ENCODE data around the gene TUBG1.
A peak's percentile ranks its signal among the peaks of the same experiment; 100 is the strongest.
"Not testable (repeated sequence)": the region's sequence is repeated elsewhere in the genome, so short reads cannot be mapped to it uniquely, and the experiment has no call there.

TUBG1 gene

GRCh38 chr17:42639525-42640113 is 30.1 kb downstream of the TUBG1 start:
- no peaks in the 10 kb centered on the region for H3K4me1 Mint-ChIP-seq
- no peak overlapping the region for H3K4me3 Mint-ChIP-seq
- H3K27me3 Mint-ChIP-seq = peaks cover 23% of the 10 kb centered on the region
- no peak for DNase-seq
- no peaks in the 10 kb centered on the region for H3K9me3 Mint-ChIP-seq
- no peak for ATAC-seq
- no peak overlapping the region for H3K27ac Mint-ChIP-seq

GRCh38 chr17:42640121-42640520 is 30.6 kb downstream of the TUBG1 start:
- Mint-ChIP-seq H3K9me3 (no peaks in the 10 kb centered on the region), H3K27ac (no peak overlapping the region), H3K27me3 (peaks cover 23% of the 10 kb centered on the region), H3K4me1 (no peaks in the 10 kb centered on the region), H3K4me3 (no peak overlapping the region)
- DNase-seq (no peak), ATAC-seq (no peak)

GRCh38 chr17:42642336-42642735 is 32.9 kb downstream of the TUBG1 start:
- H3K9me3 Mint-ChIP-seq = no peaks in the 10 kb centered on the region
- no peak overlapping the region for H3K4me3 Mint-ChIP-seq
- peaks cover 23% of the 10 kb centered on the region for H3K27me3 Mint-ChIP-seq
- no peak for DNase-seq
- no peak for ATAC-seq
- H3K27ac Mint-ChIP-seq = peak overlapping the region in 1 of 2 donors; percentile 30
- no peaks in the 10 kb centered on the region for H3K4me1 Mint-ChIP-seq

GRCh38 chr17:42647778-42648177 is 38.3 kb downstream of the TUBG1 start:
- H3K27ac Mint-ChIP-seq = peak overlapping the region in 1 of 2 donors; percentile 23
- peak; percentile 48 for ATAC-seq
- no peak for DNase-seq
- peaks cover 11% of the 10 kb centered on the region for H3K27me3 Mint-ChIP-seq
- no peak overlapping the region for H3K4me3 Mint-ChIP-seq
- no peaks in the 10 kb centered on the region for H3K9me3 Mint-ChIP-seq
- H3K4me1 Mint-ChIP-seq = peaks cover 4% of the 10 kb centered on the region

- H3K9me3 Mint-ChIP-seq = no peaks in the 10 kb centered on the region
These were observed 41.9 kb downstream of the TUBG1 start for GRCh38 chr17:42651392-42651791.

GRCh38 chr17:42653179-42654124 is 44.0 kb downstream of the TUBG1 start:
- no peak for DNase-seq
- Mint-ChIP-seq H3K4me1 (peaks cover 27% of the 10 kb centered on the region), H3K27me3 (peaks cover 28% of the 10 kb centered on the region), H3K27ac (peak overlapping the region in 1 of 2 donors; percentile 20), H3K9me3 (peaks cover 0 to 7% of the 10 kb centered on the region in 2 donors), H3K4me3 (peak overlapping the region; percentile 0 to 64)
- no peak for ATAC-seq

More at GRCh38 chr17:42651392-42651791, 41.9 kb downstream of the TUBG1 start:
- ATAC-seq (no peak), DNase-seq (no peak)
- no peak overlapping the region for H3K27ac Mint-ChIP-seq
- no peak overlapping the region for H3K4me3 Mint-ChIP-seq
- H3K4me1 Mint-ChIP-seq = peaks cover 26% of the 10 kb centered on the region
- H3K27me3 Mint-ChIP-seq = peaks cover 28% of the 10 kb centered on the region

GRCh38 chr17:42655528-42655927 is 46.0 kb downstream of the TUBG1 start:
- ATAC-seq = no peak
- H3K27me3 Mint-ChIP-seq = peaks cover 28% of the 10 kb centered on the region
- H3K9me3 Mint-ChIP-seq = peaks cover 0 to 7% of the 10 kb centered on the region in 2 donors
- peak overlapping the region in 1 of 2 donors; percentile 10 for H3K4me3 Mint-ChIP-seq
- peaks cover 39% of the 10 kb centered on the region for H3K4me1 Mint-ChIP-seq
- DNase-seq = no peak
- peak overlapping the region in 1 of 2 donors; percentile 9 for H3K27ac Mint-ChIP-seq

GRCh38 chr17:42657824-42658588 is 48.5 kb downstream of the TUBG1 start:
- peaks cover 39% of the 10 kb centered on the region for H3K4me1 Mint-ChIP-seq
- DNase-seq (no peak), ATAC-seq (no peak)
- H3K9me3 Mint-ChIP-seq = peaks cover 0 to 7% of the 10 kb centered on the region in 2 donors
- H3K27ac Mint-ChIP-seq = no peak overlapping the region
- H3K27me3 Mint-ChIP-seq = peaks cover 19% of the 10 kb centered on the region
- H3K4me3 Mint-ChIP-seq = peak overlapping the region; percentile 40 to 93

- H3K27ac Mint-ChIP-seq = peak within 1 kb of the TSS; percentile 83 to 94
- peak; percentile 88 for ATAC-seq
- H3K4me3 Mint-ChIP-seq = peak within 1 kb of the TSS; percentile 93 to 95
- H3K27me3 Mint-ChIP-seq = peaks cover 6% of the 10 kb centered on the region
- peak; percentile 62 to 79 for DNase-seq
- H3K4me1 Mint-ChIP-seq = peaks cover 30% of the 10 kb centered on the region
- peaks cover 0 to 7% of the 10 kb centered on the region in 2 donors for H3K9me3 Mint-ChIP-seq
These were observed 49.8 kb downstream of the TUBG1 start, which contains the start of gene TUBG2 for GRCh38 chr17:42659079-42659931. Gene TUBG2, plus strand, starts transcription at chr17:42659284. Its CDS starts 220 bp downstream, at chr17:42659504.

- H3K4me3 Mint-ChIP-seq = peak overlapping the region; percentile 93 to 95
- peaks cover 30% of the 10 kb centered on the region for H3K4me1 Mint-ChIP-seq
- DNase-seq, H3K27ac Mint-ChIP-seq, H3K9me3 Mint-ChIP-seq, H3K27me3 Mint-ChIP-seq: not testable (repeated sequence)
- peak; percentile 10 for ATAC-seq
These were observed 50.4 kb downstream of the TUBG1 start for GRCh38 chr17:42659932-42660274.

- H3K27ac Mint-ChIP-seq = no peak overlapping the region
- H3K27me3 Mint-ChIP-seq = no peaks in the 10 kb centered on the region
- peaks cover 24% of the 10 kb centered on the region for H3K4me1 Mint-ChIP-seq
- peaks cover 0 to 7% of the 10 kb centered on the region in 2 donors for H3K9me3 Mint-ChIP-seq
- ATAC-seq = no peak
- H3K4me3 Mint-ChIP-seq = no peak overlapping the region
- no peak for DNase-seq
These were observed 51.3 kb downstream of the TUBG1 start for GRCh38 chr17:42660692-42661345.

Data from stimulated activated naive CD8-positive, alpha-beta T cell treated with anti-CD3 and anti-CD28 coated beads, Interleukin-15, amount 100 ng/mL, for 72 hours (primary cell).